ENCODE measurements around the gene FAXDC2. TPM values are rescaled to one million over a fixed set of nuclear protein-coding genes. Genes with fewer than 3 reads are reported as not detected.
A peak's percentile ranks its signal among the peaks of the same experiment; 100 is the strongest.

FAXDC2 gene
- total RNA-seq, 1 donor from 2014 or later, result 72.7 TPM

DNA sequence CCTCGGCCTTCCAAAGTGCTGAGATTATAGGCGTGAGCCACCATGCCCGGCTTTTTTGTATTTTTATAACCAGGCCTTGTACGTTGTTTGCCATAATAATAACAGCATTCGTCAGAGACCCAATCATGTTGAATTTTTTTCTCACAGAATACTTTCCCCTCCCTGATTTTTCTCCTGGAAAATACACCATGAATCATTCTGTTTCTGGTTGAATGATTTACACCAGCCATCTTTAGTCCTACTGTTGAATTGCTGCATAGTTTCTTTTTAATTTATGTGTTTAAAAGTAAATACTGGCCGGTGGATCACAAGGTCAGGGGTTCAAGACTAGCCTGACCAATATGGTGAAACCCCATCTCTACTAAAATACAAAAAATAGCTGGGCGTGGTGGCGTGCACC lies 11.5 kb upstream of the FAXDC2 start:
- peaks cover 52% of the 10 kb centered on the region for H3K4me1 ChIP-seq
- ATAC-seq (no peak), DNase-seq (no peak)
- TF ChIP-seq, protein P1, sequence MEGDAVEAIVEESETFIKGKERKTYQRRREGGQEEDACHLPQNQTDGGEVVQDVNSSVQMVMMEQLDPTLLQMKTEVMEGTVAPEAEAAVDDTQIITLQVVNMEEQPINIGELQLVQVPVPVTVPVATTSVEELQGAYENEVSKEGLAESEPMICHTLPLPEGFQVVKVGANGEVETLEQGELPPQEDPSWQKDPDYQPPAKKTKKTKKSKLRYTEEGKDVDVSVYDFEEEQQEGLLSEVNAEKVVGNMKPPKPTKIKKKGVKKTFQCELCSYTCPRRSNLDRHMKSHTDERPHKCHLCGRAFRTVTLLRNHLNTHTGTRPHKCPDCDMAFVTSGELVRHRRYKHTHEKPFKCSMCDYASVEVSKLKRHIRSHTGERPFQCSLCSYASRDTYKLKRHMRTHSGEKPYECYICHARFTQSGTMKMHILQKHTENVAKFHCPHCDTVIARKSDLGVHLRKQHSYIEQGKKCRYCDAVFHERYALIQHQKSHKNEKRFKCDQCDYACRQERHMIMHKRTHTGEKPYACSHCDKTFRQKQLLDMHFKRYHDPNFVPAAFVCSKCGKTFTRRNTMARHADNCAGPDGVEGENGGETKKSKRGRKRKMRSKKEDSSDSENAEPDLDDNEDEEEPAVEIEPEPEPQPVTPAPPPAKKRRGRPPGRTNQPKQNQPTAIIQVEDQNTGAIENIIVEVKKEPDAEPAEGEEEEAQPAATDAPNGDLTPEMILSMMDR (IDR thresholded peaks at IDR 0.05), result no peak
- no peak overlapping the region for H3K27ac ChIP-seq
- no peaks in the 10 kb centered on the region for H3K9me3 ChIP-seq
- H3K4me3 ChIP-seq, result peak overlapping the region; percentile 76
- no peaks in the 10 kb centered on the region for H3K27me3 ChIP-seq (ENCODE audit: low read depth)
- H3K36me3 ChIP-seq, result peaks cover 39% of the 10 kb centered on the region
- intact Hi-C loops (cut with DNase I), result no loop called here

DNA sequence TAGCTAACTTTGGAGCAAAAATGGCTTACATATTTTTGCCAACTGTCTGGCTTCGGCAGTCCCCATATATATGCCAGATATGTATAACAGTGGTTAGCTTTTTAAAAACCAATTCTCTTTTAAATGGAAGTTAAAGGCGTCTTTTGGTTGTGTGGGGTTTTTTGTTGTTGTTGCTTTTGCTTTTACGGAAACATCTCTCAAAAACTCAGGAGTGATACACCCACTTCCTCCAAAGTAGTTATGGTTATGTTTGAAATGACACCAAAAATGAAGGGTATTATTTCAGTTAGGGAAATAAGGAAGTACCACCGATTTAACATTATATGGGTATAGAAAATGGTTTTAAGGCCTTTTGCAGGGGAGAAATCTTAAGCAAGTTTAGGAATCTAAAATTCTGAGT lies 10.4 kb upstream of the FAXDC2 start:
- TF ChIP-seq, protein P1 (IDR thresholded peaks at IDR 0.05), result no peak
- DNase-seq (no peak), ATAC-seq (no peak)
- Histone ChIP-seq H3K4me1 (peaks cover 58% of the 10 kb centered on the region), H3K4me3 (peak overlapping the region; percentile 76), H3K36me3 (peaks cover 27% of the 10 kb centered on the region), H3K9me3 (no peaks in the 10 kb centered on the region), H3K27ac (peak overlapping the region; percentile 100), H3K27me3 (ENCODE audit: low read depth) (no peaks in the 10 kb centered on the region)
- intact Hi-C loops (cut with DNase I), result no loop called here

- Histone ChIP-seq H3K36me3 (peaks cover 21% of the 10 kb centered on the region), H3K4me3 (peak overlapping the region; percentile 76), H3K4me1 (peaks cover 58% of the 10 kb centered on the region), H3K27ac (peak overlapping the region; percentile 100), H3K27me3 (ENCODE audit: low read depth) (no peaks in the 10 kb centered on the region), H3K9me3 (no peaks in the 10 kb centered on the region)
- DNase-seq (peak; percentile 76), ATAC-seq (no peak)
- TF ChIP-seq, protein P1 (IDR thresholded peaks at IDR 0.05), result no peak
- intact Hi-C loops (cut with DNase I), result no loop called here
These were observed 9.7 kb upstream of the FAXDC2 start for GRCh38 chr5:154860123-154860522.

DNA sequence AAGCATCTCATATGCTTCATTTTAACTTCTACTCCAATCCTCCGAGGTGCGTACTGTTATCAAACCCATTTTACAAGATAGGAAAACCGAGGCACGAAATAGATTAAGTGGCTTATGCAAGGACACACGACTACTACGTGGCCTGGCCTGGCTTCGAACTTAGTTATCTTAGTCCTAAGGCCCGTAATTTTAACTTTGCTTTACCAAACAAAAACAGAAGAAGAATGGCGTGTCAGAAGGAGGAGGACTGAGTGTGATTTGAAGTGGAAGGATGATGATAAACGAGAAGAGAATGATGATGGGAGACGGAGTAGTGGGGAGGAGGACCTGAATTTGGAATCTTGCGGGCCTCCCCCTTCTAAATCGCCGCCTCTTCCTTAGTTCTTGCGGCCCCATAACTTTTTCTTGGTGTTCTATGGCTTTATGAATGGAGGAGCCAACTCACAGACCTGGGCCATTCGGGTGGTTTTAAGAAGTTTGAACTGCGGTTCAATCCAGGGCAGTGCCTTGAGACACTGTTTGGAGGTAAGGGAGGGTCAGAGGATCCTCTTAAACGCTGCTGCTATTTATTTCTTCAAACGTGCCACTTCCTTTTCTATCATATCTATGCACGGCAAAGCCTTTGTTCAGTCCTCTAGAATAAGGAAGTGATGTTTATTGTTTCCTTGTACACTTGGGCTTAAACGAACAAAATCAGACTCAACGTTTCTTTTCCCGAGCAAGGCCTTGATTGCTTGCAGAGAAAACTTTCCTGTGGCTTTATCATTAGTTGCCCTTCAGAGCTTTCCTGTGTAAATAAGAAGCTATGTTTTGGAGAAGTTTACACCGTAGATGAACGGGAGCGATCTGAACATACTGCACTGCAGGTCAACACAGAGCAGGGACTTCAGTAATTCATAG lies 8.8 kb upstream of the FAXDC2 start:
- peaks cover 58% of the 10 kb centered on the region for H3K4me1 ChIP-seq
- H3K27ac ChIP-seq, result peak overlapping the region; percentile 100
- peak overlapping the region; percentile 76 for H3K4me3 ChIP-seq
- no peaks in the 10 kb centered on the region for H3K9me3 ChIP-seq
- H3K27me3 ChIP-seq (ENCODE audit: low read depth), result no peaks in the 10 kb centered on the region
- DNase-seq, result no peak
- H3K36me3 ChIP-seq, result peaks cover 12% of the 10 kb centered on the region
- intact Hi-C loops (cut with DNase I), result no loop called here
- TF ChIP-seq, protein P1 (IDR thresholded peaks at IDR 0.05), result no peak
- ATAC-seq, result no peak

DNA sequence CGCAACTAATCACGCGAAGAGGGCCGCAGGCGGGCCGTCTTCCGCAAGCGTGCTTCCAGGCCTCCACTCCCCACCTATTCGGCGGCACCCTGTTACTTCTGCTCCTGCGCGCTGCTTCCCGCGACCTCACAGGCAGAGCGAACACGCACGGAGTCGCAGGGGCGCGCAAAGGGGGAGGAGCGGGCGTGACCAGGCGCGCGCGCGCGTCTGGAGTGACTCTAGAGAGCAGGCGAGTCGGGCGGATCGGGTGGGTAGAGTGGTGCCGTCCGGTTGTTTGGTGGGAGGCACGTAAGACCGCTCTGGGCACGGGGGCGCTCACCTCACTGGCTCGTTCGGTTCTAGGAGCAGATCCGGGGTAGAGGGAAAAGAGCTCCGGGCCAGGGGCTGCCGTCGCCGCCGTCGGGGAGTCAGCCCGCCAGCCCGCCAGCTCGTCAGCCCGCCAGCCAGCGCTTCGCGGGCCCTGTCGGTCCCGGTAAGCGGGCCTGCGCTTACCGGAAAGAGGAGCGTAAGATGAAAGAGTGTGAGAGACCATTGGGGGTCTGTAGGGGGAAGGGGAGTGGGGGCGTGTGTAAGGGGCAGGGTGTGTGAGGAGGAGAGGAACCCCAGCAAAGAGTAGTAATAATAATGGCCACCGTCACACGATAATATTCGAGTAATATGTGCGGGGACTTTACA lies 8.0 kb upstream of the FAXDC2 start, which contains the start of gene CNOT8:
Gene CNOT8, plus strand, starts transcription at position 331 of the 675 bp plus-strand sequence. CDS start 4,652 bp downstream, outside the sequence.
- TF ChIP-seq, protein P1 (IDR thresholded peaks at IDR 0.05), result no peak

More for the DNA sequence above, 8.0 kb upstream of the FAXDC2 start, which contains the start of gene CNOT8:
- intact Hi-C loops (cut with DNase I), result no loop called here
- no peaks in the 10 kb centered on the region for H3K27me3 ChIP-seq (ENCODE audit: low read depth)
- H3K36me3 ChIP-seq, result peaks cover 4% of the 10 kb centered on the region
- H3K27ac ChIP-seq, result peak within 1 kb of the TSS; percentile 100
- no peaks in the 10 kb centered on the region for H3K9me3 ChIP-seq
- DNase-seq, result peak; percentile 99
- ATAC-seq, result peak; percentile 94 to 96
- peak within 1 kb of the TSS; percentile 76 for H3K4me3 ChIP-seq
- H3K4me1 ChIP-seq, result peaks cover 54% of the 10 kb centered on the region

Data from lower lobe of right lung (tissue), 2 donors.